ENCODE data around the gene ASB9. TPM values are rescaled to one million over a fixed set of nuclear protein-coding genes. Genes with fewer than 3 reads are reported as not detected.

The ASB9 gene
- total RNA-seq, 3 donors from 2014 or later (not counting 1 experiment from before 2014, with no cell fraction given) = not detected

GRCh38 chrX:15298201-15298600 is 28.3 kb upstream of the ASB9 start:
- whole genome bisulfite sequencing (ENCODE audit: insufficient coverage) = 35% methylated on average over 2 of the region's 2 CpGs
- H3K4me1 ChIP-seq (ENCODE audit: control insufficient read depth, insufficient read depth, low read length) = no peaks in the 10 kb centered on the region
- H3K4me3 ChIP-seq (ENCODE audit: low read length) = no peak overlapping the region
- H3K36me3 ChIP-seq (ENCODE audit: control insufficient read depth, insufficient read depth, low read length) = no peaks in the 10 kb centered on the region
- no peak overlapping the region for H3K27ac ChIP-seq (ENCODE audit: low read length)
- intact Hi-C loops (cut with micrococcal nuclease) = no loop called here
- H3K27me3 Mint-ChIP-seq (ENCODE audit: low read depth in 2 of 2) = peaks cover 0 to 12% of the 10 kb centered on the region in 2 donors
- DNase-seq (no peak), ATAC-seq (no peak)
- H3K9me3 Mint-ChIP-seq = no peaks in the 10 kb centered on the region
- no peaks in the 10 kb centered on the region for H3K36me3 Mint-ChIP-seq
- H3K9me3 ChIP-seq (ENCODE audit: control insufficient read depth, insufficient read depth, low read length) = no peaks in the 10 kb centered on the region
- TF ChIP-seq, protein P1, sequence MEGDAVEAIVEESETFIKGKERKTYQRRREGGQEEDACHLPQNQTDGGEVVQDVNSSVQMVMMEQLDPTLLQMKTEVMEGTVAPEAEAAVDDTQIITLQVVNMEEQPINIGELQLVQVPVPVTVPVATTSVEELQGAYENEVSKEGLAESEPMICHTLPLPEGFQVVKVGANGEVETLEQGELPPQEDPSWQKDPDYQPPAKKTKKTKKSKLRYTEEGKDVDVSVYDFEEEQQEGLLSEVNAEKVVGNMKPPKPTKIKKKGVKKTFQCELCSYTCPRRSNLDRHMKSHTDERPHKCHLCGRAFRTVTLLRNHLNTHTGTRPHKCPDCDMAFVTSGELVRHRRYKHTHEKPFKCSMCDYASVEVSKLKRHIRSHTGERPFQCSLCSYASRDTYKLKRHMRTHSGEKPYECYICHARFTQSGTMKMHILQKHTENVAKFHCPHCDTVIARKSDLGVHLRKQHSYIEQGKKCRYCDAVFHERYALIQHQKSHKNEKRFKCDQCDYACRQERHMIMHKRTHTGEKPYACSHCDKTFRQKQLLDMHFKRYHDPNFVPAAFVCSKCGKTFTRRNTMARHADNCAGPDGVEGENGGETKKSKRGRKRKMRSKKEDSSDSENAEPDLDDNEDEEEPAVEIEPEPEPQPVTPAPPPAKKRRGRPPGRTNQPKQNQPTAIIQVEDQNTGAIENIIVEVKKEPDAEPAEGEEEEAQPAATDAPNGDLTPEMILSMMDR (IDR thresholded peaks at IDR 0.05) = no peak
- H3K27ac Mint-ChIP-seq = no peak overlapping the region
- H3K4me1 Mint-ChIP-seq = no peaks in the 10 kb centered on the region
- H3K4me3 Mint-ChIP-seq = no peak overlapping the region
- H3K27me3 ChIP-seq (ENCODE audit: control insufficient read depth, insufficient read depth, low read length) = no peaks in the 10 kb centered on the region

- Mint-ChIP-seq H3K4me1 (no peaks in the 10 kb centered on the region), H3K27me3 (ENCODE audit: low read depth in 2 of 2) (no peaks in the 10 kb centered on the region), H3K27ac (no peak overlapping the region), H3K9me3 (no peaks in the 10 kb centered on the region), H3K4me3 (no peak overlapping the region), H3K36me3 (no peaks in the 10 kb centered on the region)
- H3K27ac ChIP-seq (ENCODE audit: low read length) = no peak overlapping the region
- H3K4me3 ChIP-seq (ENCODE audit: low read length) = no peak overlapping the region
- no peaks in the 10 kb centered on the region for H3K4me1 ChIP-seq (ENCODE audit: control insufficient read depth, insufficient read depth, low read length)
- no peaks in the 10 kb centered on the region for H3K9me3 ChIP-seq (ENCODE audit: control insufficient read depth, insufficient read depth, low read length)
- no peaks in the 10 kb centered on the region for H3K27me3 ChIP-seq (ENCODE audit: control insufficient read depth, insufficient read depth, low read length)
- ATAC-seq (no peak), DNase-seq (no peak)
- H3K36me3 ChIP-seq (ENCODE audit: control insufficient read depth, insufficient read depth, low read length) = no peaks in the 10 kb centered on the region
- TF ChIP-seq, protein P1 (IDR thresholded peaks at IDR 0.05) = no peak
- WGBS (ENCODE audit: insufficient coverage) = 88% methylated on average over 2 of the region's 2 CpGs
- intact Hi-C loops (cut with micrococcal nuclease) = no loop called here
These were observed 23.6 kb upstream of the ASB9 start for GRCh38 chrX:15293451-15293850.

GRCh38 chrX:15292861-15293260 is 23.0 kb upstream of the ASB9 start:
- H3K4me3 ChIP-seq (ENCODE audit: low read length) = no peak overlapping the region
- H3K27me3 ChIP-seq (ENCODE audit: control insufficient read depth, insufficient read depth, low read length) = no peaks in the 10 kb centered on the region
- ATAC-seq (no peak), DNase-seq (no peak)
- Mint-ChIP-seq H3K4me1 (no peaks in the 10 kb centered on the region), H3K4me3 (no peak overlapping the region), H3K36me3 (no peaks in the 10 kb centered on the region), H3K27ac (no peak overlapping the region), H3K9me3 (no peaks in the 10 kb centered on the region), H3K27me3 (ENCODE audit: low read depth in 2 of 2) (no peaks in the 10 kb centered on the region)
- no peaks in the 10 kb centered on the region for H3K4me1 ChIP-seq (ENCODE audit: control insufficient read depth, insufficient read depth, low read length)
- H3K36me3 ChIP-seq (ENCODE audit: control insufficient read depth, insufficient read depth, low read length) = no peaks in the 10 kb centered on the region
- H3K9me3 ChIP-seq (ENCODE audit: control insufficient read depth, insufficient read depth, low read length) = no peaks in the 10 kb centered on the region
- intact Hi-C loops (cut with micrococcal nuclease) = no loop called here
- no peak overlapping the region for H3K27ac ChIP-seq (ENCODE audit: low read length)
- WGBS (ENCODE audit: insufficient coverage) = 90% methylated on average over 3 of the region's 3 CpGs
- TF ChIP-seq, protein P1 (IDR thresholded peaks at IDR 0.05) = no peak

DNA sequence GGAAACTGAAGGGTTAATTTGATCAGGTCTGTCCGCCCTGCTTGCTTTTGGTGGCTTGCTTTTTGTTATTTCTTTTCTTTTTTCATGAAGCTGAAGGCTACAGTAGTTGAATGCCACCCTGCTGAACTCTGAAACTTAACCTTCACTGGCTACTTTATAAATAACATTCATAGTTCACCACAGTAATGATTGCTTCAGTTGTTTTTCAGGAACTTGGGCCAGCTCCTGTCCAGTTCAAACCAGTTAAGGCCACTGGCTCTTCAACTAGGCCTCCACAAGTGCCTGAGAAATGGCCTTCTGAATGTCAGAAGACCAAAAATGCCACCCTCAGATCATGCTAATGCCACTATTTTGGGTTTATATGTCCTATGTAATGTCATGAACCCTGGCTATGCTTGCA is 7.7 kb upstream of the ASB9 start:
- H3K9me3 Mint-ChIP-seq = no peaks in the 10 kb centered on the region
- no peak for DNase-seq
- intact Hi-C loops (cut with micrococcal nuclease) = no loop called here
- no peak overlapping the region for H3K27ac Mint-ChIP-seq
- Histone ChIP-seq H3K4me3 (ENCODE audit: low read length) (no peak overlapping the region), H3K9me3 (ENCODE audit: control insufficient read depth, insufficient read depth, low read length) (no peaks in the 10 kb centered on the region), H3K36me3 (ENCODE audit: control insufficient read depth, insufficient read depth, low read length) (no peaks in the 10 kb centered on the region), H3K27ac (ENCODE audit: low read length) (no peak overlapping the region), H3K27me3 (ENCODE audit: control insufficient read depth, insufficient read depth, low read length) (no peaks in the 10 kb centered on the region), H3K4me1 (ENCODE audit: control insufficient read depth, insufficient read depth, low read length) (no peaks in the 10 kb centered on the region)
- H3K4me3 Mint-ChIP-seq = no peak overlapping the region
- TF ChIP-seq, protein P1 (IDR thresholded peaks at IDR 0.05) = no peak
- H3K36me3 Mint-ChIP-seq = no peaks in the 10 kb centered on the region
- H3K4me1 Mint-ChIP-seq = no peaks in the 10 kb centered on the region
- ATAC-seq = no peak
- peaks cover 6 to 21% of the 10 kb centered on the region in 2 donors for H3K27me3 Mint-ChIP-seq (ENCODE audit: low read depth in 2 of 2)
- 67% methylated on average over 1 of the region's 1 CpG for WGBS (ENCODE audit: insufficient coverage)
